ES-I3 (cell line): ENCODE measurements around the gene ZDHHC20.
"Not testable (repeated sequence)": the region's sequence is repeated elsewhere in the genome, so short reads cannot be mapped to it uniquely, and the experiment has no call there.

Source experiments
- H3K36me3 ChIP-seq: 2 replicates; pipeline ENCODE4 v1.6.1; 2013; ENCODE audit warnings: mild to moderate bottlenecking, low read length, control low read depth, moderate library complexity; ENCODE audit not compliant: insufficient read depth
- H3K4me1 ChIP-seq: 2 replicates; pipeline ENCODE4 v1.6.1; 2013; ENCODE audit warnings: mild to moderate bottlenecking, control low read depth, low read length; ENCODE audit not compliant: insufficient read depth
- H3K9ac ChIP-seq: 2 replicates; pipeline ENCODE4 v1.6.1; 2013; ENCODE audit warnings: low read depth, mild to moderate bottlenecking, low read length, moderate library complexity
- H3K9me3 ChIP-seq: 2 replicates; pipeline ENCODE4 v1.6.1; 2013; ENCODE audit warnings: mild to moderate bottlenecking, low read length, moderate library complexity; ENCODE audit not compliant: control insufficient read depth, insufficient read depth

The ZDHHC20 gene

GRCh38 chr13:21413013-21413412 is 46.1 kb downstream of the ZDHHC20 start:
- peaks cover 4% of the 10 kb centered on the region; the same call in 1 of the 2 replicates for H3K36me3 ChIP-seq
- H3K9me3 ChIP-seq: peaks cover 6% of the 10 kb centered on the region; the same call in 1 of the 2 replicates
- no peak overlapping the region for H3K9ac ChIP-seq
- H3K4me1 ChIP-seq: no peaks in the 10 kb centered on the region

GRCh38 chr13:21410453-21410852 is 48.6 kb downstream of the ZDHHC20 start:
- not testable (repeated sequence) for H3K9me3 ChIP-seq, H3K36me3 ChIP-seq, H3K4me1 ChIP-seq, H3K9ac ChIP-seq

- Histone ChIP-seq H3K4me1 (no peaks in the 10 kb centered on the region), H3K9ac (no peak overlapping the region), H3K9me3 (peaks cover 3% of the 10 kb centered on the region; the same call in 1 of the 2 replicates), H3K36me3 (peaks cover 4% of the 10 kb centered on the region; the same call in 1 of the 2 replicates)
Measured at GRCh38 chr13:21405309-21405708, 53.8 kb downstream of the ZDHHC20 start.

- Histone ChIP-seq H3K36me3 (no peaks in the 10 kb centered on the region), H3K4me1 (no peaks in the 10 kb centered on the region), H3K9ac (no peak overlapping the region), H3K9me3 (no peaks in the 10 kb centered on the region)
Measured at GRCh38 chr13:21402586-21403307, 56.4 kb downstream of the ZDHHC20 start.

- Histone ChIP-seq H3K36me3 (no peaks in the 10 kb centered on the region), H3K9me3 (no peaks in the 10 kb centered on the region), H3K9ac (no peak overlapping the region), H3K4me1 (no peaks in the 10 kb centered on the region)
Measured at GRCh38 chr13:21399741-21400140, 59.4 kb downstream of the ZDHHC20 start.

- Histone ChIP-seq H3K9ac (no peak overlapping the region), H3K9me3 (no peaks in the 10 kb centered on the region), H3K36me3 (0 out of 2 replicates have a peak, but pooled peaks cover 1% of the 10 kb centered on the region), H3K4me1 (no peaks in the 10 kb centered on the region)
Measured at GRCh38 chr13:21395953-21396352, 63.1 kb downstream of the ZDHHC20 start.

GRCh38 chr13:21389124-21389523 is 70.0 kb downstream of the ZDHHC20 start:
- H3K4me1 ChIP-seq: no peaks in the 10 kb centered on the region
- H3K36me3 ChIP-seq: peaks cover 9% of the 10 kb centered on the region; the same call in 1 of the 2 replicates
- H3K9ac ChIP-seq: no peak overlapping the region
- no peaks in the 10 kb centered on the region; the same call in 1 of the 2 replicates for H3K9me3 ChIP-seq

GRCh38 chr13:21385710-21386109 is 73.4 kb downstream of the ZDHHC20 start:
- peaks cover 16% of the 10 kb centered on the region for H3K36me3 ChIP-seq
- H3K9me3 ChIP-seq: no peaks in the 10 kb centered on the region; the same call in 1 of the 2 replicates
- no peak overlapping the region for H3K9ac ChIP-seq
- H3K4me1 ChIP-seq: no peaks in the 10 kb centered on the region

GRCh38 chr13:21383090-21383489 is 76.0 kb downstream of the ZDHHC20 start:
- Histone ChIP-seq H3K4me1 (no peaks in the 10 kb centered on the region), H3K36me3 (peaks cover 14% of the 10 kb centered on the region), H3K9me3 (no peaks in the 10 kb centered on the region; the same call in 1 of the 2 replicates), H3K9ac (no peak overlapping the region)

GRCh38 chr13:21376998-21377985 is 81.8 kb downstream of the ZDHHC20 start:
- not testable (repeated sequence) for H3K9me3 ChIP-seq, H3K36me3 ChIP-seq, H3K9ac ChIP-seq, H3K4me1 ChIP-seq

- Histone ChIP-seq H3K36me3 (no peaks in the 10 kb centered on the region), H3K9ac (no peak overlapping the region), H3K4me1 (no peaks in the 10 kb centered on the region), H3K9me3 (no peaks in the 10 kb centered on the region)
Measured at GRCh38 chr13:21372530-21372929, 86.6 kb downstream of the ZDHHC20 start.

GRCh38 chr13:21371011-21371410 is 88.1 kb downstream of the ZDHHC20 start:
- Histone ChIP-seq H3K36me3 (no peaks in the 10 kb centered on the region), H3K9me3 (no peaks in the 10 kb centered on the region), H3K4me1 (no peaks in the 10 kb centered on the region; the same call in 1 of the 2 replicates), H3K9ac (no peak overlapping the region; the same call in 1 of the 2 replicates)

GRCh38 chr13:21365574-21365973 is 93.5 kb downstream of the ZDHHC20 start:
- H3K4me1 ChIP-seq: no peaks in the 10 kb centered on the region; the same call in 1 of the 2 replicates
- H3K9ac ChIP-seq: no peak overlapping the region
- H3K9me3 ChIP-seq: no peaks in the 10 kb centered on the region
- H3K36me3 ChIP-seq: no peaks in the 10 kb centered on the region

- no peak overlapping the region for H3K9ac ChIP-seq
- H3K4me1 ChIP-seq: no peaks in the 10 kb centered on the region; the same call in 1 of the 2 replicates
- no peaks in the 10 kb centered on the region for H3K9me3 ChIP-seq
- no peaks in the 10 kb centered on the region for H3K36me3 ChIP-seq
Measured at GRCh38 chr13:21364916-21365315, 94.2 kb downstream of the ZDHHC20 start.
